Hepatocyte (in vitro differentiated cells): Measurements from ENCODE around the gene NANS. TPM values are rescaled to one million over a fixed set of nuclear protein-coding genes. Genes with fewer than 3 reads are reported as not detected.

ENCODE experiments used
- DNase-seq: peaks from one replicate; pipeline ENCODE4 v3.0.0-alpha.2; 2016; ENCODE audit warnings: low spot score
- H2AFZ ChIP-seq: fragments of 200-600 bp; sonication (generic); 2 replicates; pipeline ENCODE4 v1.6.0; 2016; ENCODE audit warnings: antibody characterized with exemption, mild to moderate bottlenecking
- H3K27ac ChIP-seq: fragments of 200-600 bp; sonication (generic); 2 replicates; pipeline ENCODE4 v1.5.1; 2016; ENCODE audit warnings: mild to moderate bottlenecking
- H3K27me3 ChIP-seq: fragments of 200-600 bp; sonication (generic); 2 replicates; pipeline ENCODE4 v1.6.1; 2016
- H3K36me3 ChIP-seq: fragments of 200-600 bp; sonication (generic); replicated peaks from 2 replicates; pipeline ENCODE4 v1.5.1; 2016; ENCODE audit warnings: low read depth; ENCODE audit not compliant: insufficient read depth
- H3K4me1 ChIP-seq: fragments of 200-600 bp; sonication (generic); 2 replicates; pipeline ENCODE4 v1.5.1; 2016; ENCODE audit warnings: mild to moderate bottlenecking, moderate library complexity; ENCODE audit not compliant: insufficient read depth
- H3K4me2 ChIP-seq: fragments of 200-600 bp; sonication (generic); 2 replicates; pipeline ENCODE4 v1.6.0; 2016
- H3K4me3 ChIP-seq: fragments of 200-600 bp; sonication (generic); 2 replicates; pipeline ENCODE4 v1.5.1; 2016; ENCODE audit warnings: mild to moderate bottlenecking
- H3K79me2 ChIP-seq: fragments of 200-600 bp; sonication (generic); 2 replicates; pipeline ENCODE4 v1.6.0; 2017; ENCODE audit warnings: mild to moderate bottlenecking
- H3K9me2 ChIP-seq: fragments of 200-600 bp; sonication (generic); replicated peaks from 2 replicates; pipeline ENCODE4 v1.6.0; 2017; ENCODE audit warnings: mild to moderate bottlenecking; ENCODE audit not compliant: insufficient read depth
- H3K9me3 ChIP-seq: fragments of 200-600 bp; sonication (generic); 2 replicates; pipeline ENCODE4 v1.5.1; 2016; ENCODE audit warnings: low read depth, mild to moderate bottlenecking
- H4K20me1 ChIP-seq: fragments of 200-600 bp; sonication (generic); 2 replicates; pipeline ENCODE4 v1.6.0; 2016; ENCODE audit warnings: mild to moderate bottlenecking; ENCODE audit not compliant: insufficient read depth, poor library complexity, severe bottlenecking
- EZH2 ChIP-seq: fragments of 200-600 bp; sonication (generic); IDR thresholded peaks from 2 replicates; pipeline ENCODE4 v1.6.1; 2016; ENCODE audit warnings: antibody characterized with exemption, mild to moderate bottlenecking, borderline replicate concordance
- EZH2phosphoT487 ChIP-seq: fragments of 200-600 bp; sonication (generic); IDR thresholded peaks from one replicate; pipeline ENCODE4 v1.6.1; 2018; ENCODE audit warnings: antibody characterized with exemption, mild to moderate bottlenecking, low read depth, moderate library complexity; ENCODE audit not compliant: unreplicated experiment, severe bottlenecking
- WGBS: methylation state at CpG from one replicate; pipeline ENCODE4 v1.1.6; 2016; ENCODE audit warnings: low lambda C conversion rate; ENCODE audit errors: missing lambda C conversion rate; 5-methylcytosine and 5-hydroxymethylcytosine counted together
- polyA plus RNA-seq: library from polyadenylated mRNA; unstranded; fragments of >200 nt; fragmentation: Nextera tagmentation; extraction: Ambion mirVana; gene quantifications from 2 replicates; pipeline ENCODE4 v1.2.1, GENCODE V29; 2016
- total RNA-seq: library from RNA; depleted of rRNA; stranded (reverse); fragments of >200 nt; gene quantifications from 2 replicates; pipeline ENCODE4 v1.2.3, GENCODE V29; 2014
- TF ChIP-seq, protein P1 (sequence below): fragments of 200-600 bp; sonication (generic); IDR thresholded peaks from 2 replicates; pipeline ENCODE4 v1.5.1; 2016; ENCODE audit warnings: antibody characterized with exemption, mild to moderate bottlenecking; ENCODE audit not compliant: poor library complexity

Gene NANS
- total and polyA plus RNA-seq, 2 experiments from 2014 or later, result 62.9 to 88.8 TPM

DNA sequence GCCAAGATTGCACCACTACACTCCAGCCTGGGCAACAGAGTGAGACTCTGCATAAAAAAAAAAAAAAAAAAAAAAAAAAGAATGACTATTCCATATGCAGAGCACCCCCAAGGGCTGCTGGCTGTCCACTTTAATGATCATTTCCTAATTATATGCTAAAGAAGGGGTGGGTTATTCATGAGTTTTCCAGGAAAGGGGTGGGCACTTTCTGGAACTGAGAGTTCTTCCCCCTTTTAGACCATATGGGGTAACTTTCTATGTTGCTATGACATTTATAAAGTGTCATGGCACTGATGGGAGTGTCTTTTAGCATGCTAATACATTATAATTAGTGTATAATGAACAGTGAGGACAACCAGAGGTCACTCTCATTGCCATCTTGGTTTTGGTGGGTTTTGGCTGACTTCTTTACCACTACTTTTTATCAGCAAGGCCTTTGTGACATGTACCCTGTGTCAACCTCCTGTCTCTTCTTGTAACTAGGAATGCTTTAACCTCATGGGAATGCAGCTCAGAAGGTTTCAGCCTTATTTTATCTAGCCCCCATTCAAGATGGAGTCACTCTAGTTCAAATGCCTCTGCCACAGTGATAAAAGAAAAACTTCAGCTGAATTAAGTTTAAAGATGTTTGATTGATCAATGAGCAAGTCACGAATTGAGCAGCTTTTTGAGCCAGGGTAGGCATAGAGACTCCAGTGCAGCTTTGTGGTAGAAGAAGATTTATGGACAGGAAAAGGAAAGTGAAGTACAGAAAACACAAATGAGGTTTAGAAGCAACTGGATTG is 7.1 kb upstream of the NANS start:
- Histone ChIP-seq H3K4me1 (no peaks in the 10 kb centered on the region), H3K27me3 (no peaks in the 10 kb centered on the region), H3K4me2 (no peak overlapping the region), H3K36me3 (no peaks in the 10 kb centered on the region), H3K79me2 (no peaks in the 10 kb centered on the region), H2AFZ (no peak overlapping the region), H3K9me2 (no peaks in the 10 kb centered on the region), H3K9me3 (no peaks in the 10 kb centered on the region), H4K20me1 (no peaks in the 10 kb centered on the region), H3K27ac (no peak overlapping the region), H3K4me3 (no peak overlapping the region)
- TF ChIP-seq EZH2phosphoT487 (no peak), EZH2 (no peak)
- TF ChIP-seq, protein P1, sequence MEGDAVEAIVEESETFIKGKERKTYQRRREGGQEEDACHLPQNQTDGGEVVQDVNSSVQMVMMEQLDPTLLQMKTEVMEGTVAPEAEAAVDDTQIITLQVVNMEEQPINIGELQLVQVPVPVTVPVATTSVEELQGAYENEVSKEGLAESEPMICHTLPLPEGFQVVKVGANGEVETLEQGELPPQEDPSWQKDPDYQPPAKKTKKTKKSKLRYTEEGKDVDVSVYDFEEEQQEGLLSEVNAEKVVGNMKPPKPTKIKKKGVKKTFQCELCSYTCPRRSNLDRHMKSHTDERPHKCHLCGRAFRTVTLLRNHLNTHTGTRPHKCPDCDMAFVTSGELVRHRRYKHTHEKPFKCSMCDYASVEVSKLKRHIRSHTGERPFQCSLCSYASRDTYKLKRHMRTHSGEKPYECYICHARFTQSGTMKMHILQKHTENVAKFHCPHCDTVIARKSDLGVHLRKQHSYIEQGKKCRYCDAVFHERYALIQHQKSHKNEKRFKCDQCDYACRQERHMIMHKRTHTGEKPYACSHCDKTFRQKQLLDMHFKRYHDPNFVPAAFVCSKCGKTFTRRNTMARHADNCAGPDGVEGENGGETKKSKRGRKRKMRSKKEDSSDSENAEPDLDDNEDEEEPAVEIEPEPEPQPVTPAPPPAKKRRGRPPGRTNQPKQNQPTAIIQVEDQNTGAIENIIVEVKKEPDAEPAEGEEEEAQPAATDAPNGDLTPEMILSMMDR, result no peak
- WGBS, result 84% methylated on average over 1 of the region's 1 CpG
- DNase-seq, result no peak

DNA sequence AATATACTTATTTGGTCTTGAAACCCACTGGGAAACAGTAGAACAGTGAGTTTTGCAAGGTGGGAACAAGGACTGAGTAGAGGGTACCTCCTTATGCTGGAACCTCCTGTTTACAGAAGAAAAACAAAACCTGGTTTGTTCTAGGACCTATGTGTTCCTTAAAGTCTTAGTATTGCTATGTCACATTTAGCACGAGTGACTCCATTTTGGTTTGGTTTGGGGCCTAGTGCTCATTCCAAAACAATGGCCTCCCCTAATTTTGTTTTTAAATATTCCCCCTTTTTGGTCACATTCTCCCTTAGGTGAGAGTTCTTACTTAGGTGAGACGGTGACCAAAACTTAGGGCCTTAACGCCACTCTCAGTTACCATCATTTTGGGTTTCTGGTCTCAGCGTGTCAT is 6.2 kb upstream of the NANS start:
- Histone ChIP-seq H3K4me1 (no peaks in the 10 kb centered on the region), H3K4me2 (no peak overlapping the region), H3K27ac (no peak overlapping the region), H3K4me3 (no peak overlapping the region), H3K79me2 (no peaks in the 10 kb centered on the region), H3K9me2 (no peaks in the 10 kb centered on the region), H4K20me1 (no peaks in the 10 kb centered on the region), H3K27me3 (no peaks in the 10 kb centered on the region), H2AFZ (no peak overlapping the region), H3K36me3 (no peaks in the 10 kb centered on the region), H3K9me3 (no peaks in the 10 kb centered on the region)
- DNase-seq, result no peak
- TF ChIP-seq, protein P1, result no peak
- TF ChIP-seq EZH2, result no peak
- no peak for TF ChIP-seq EZH2phosphoT487
- WGBS, result over 99% methylated on average over 4 of the region's 4 CpGs

DNA sequence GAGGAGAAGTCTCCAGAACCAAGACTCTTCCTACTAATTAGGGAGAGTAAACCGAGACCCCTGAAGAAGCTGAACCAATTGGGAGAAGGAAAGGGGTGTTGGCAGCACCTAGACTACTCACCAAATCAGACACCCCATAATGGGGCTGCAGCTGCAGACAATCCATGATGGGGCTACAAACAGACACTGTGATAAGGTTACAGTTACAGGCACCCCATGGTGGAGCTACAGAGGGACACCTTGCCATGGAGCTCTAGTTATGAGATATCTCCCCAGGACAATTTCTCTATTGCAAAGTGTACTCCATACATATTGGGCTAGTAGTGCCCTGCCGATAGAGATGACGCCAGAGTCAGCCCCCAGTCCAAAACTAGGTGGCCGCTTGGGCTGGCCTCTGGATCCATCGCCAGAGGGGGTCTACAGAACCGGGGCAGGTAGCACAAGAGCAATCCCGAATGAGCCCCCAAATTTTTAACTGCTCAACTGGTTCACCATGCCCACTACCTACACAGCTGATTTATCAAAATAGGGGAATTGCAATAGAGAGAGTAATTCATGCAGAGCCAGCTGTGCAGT is 2.1 kb upstream of the NANS start:
- 97% methylated on average over 7 of the region's 7 CpGs for WGBS
- H3K27ac ChIP-seq, result no peak overlapping the region
- TF ChIP-seq EZH2phosphoT487 (no peak), EZH2 (no peak)
- TF ChIP-seq, protein P1, result no peak
- no peaks in the 10 kb centered on the region for H3K36me3 ChIP-seq
- no peak overlapping the region for H3K4me2 ChIP-seq
- no peak for DNase-seq
- H3K4me1 ChIP-seq, result peaks cover 11% of the 10 kb centered on the region
- no peaks in the 10 kb centered on the region for H3K9me2 ChIP-seq
- H3K27me3 ChIP-seq, result no peaks in the 10 kb centered on the region
- H2AFZ ChIP-seq, result no peak overlapping the region
- H3K79me2 ChIP-seq, result peaks cover 22% of the 10 kb centered on the region
- no peaks in the 10 kb centered on the region for H3K9me3 ChIP-seq
- no peak overlapping the region for H3K4me3 ChIP-seq
- H4K20me1 ChIP-seq, result no peaks in the 10 kb centered on the region
